DMS53 treated with DMSO at 0.1 percent for 48 hours (cell line): ENCODE results near the gene MINDY4B.

Experiments used
- DNase-seq: peaks from one replicate; lab custom pipeline; 2025; ENCODE audit not compliant: unreplicated experiment; lab: John Stamatoyannopoulos, UW

Gene MINDY4B

GRCh38 chr3:150848864-150849263 is 56.4 kb downstream of the MINDY4B start:
- DNase-seq = no peak

GRCh38 chr3:150847433-150847832 is 57.8 kb downstream of the MINDY4B start:
- DNase-seq = no peak

DNA sequence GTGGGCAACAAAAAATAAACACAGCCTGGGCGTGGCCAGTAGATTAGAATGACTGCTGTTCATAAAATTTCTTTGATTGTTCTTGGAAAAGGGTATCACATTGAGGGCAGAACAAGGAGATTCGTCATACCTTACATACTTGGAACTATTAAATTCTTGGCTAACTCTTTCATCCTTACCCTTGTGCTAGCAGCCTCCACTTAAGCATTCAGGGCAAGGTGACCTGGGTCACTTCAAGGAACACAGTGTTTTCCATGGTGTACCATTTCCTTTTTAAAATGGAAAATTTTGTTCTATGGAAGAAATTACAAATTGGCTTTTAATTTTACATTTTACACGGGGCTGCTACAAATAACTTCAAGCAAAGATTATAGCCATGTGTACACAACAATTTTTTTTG is 60.8 kb downstream of the MINDY4B start:
- no peak for DNase-seq

DNA sequence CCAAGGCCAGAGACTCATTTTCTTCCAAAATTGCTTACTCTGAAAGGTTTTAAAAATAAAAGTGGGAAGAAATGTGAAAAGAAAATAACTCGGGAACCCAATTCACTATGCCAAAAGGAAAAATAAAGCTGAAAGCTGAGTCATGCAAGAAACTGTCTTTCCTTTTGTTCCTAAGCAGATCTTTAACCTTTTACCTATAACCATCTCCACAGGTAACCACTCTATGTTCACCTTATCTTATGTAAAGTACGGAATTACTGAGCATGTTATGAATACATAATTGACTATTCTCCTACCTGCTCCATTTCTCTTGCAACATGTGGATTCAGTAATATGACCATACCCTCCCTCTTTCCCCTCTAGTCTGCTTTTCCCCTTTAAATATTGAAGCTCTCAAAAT is 62.0 kb downstream of the MINDY4B start:
- DNase-seq = no peak

- no peak for DNase-seq
These were observed 64.3 kb downstream of the MINDY4B start for GRCh38 chr3:150840802-150841515.

DNA sequence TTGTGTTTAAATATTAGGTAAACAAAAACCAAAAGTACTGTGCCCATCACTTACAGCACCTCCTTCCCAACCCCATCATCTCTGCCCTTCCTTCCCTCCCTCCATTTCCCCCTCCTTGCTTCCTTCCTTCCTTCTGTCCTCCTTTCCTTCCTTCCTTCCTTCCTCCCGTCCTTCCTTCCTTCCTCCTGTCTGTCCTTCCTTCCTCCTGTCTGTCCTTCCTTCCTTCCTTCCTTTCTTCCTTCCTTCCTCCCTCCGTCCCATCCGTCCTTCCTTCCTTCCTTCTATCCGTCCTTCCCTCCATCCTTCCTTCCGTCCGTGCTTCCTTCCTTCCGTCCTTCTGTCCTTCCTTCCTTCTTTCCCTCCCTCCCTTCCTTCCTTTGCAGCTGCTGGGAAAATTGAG is 74.5 kb downstream of the MINDY4B start:
- DNase-seq = no peak

DNA sequence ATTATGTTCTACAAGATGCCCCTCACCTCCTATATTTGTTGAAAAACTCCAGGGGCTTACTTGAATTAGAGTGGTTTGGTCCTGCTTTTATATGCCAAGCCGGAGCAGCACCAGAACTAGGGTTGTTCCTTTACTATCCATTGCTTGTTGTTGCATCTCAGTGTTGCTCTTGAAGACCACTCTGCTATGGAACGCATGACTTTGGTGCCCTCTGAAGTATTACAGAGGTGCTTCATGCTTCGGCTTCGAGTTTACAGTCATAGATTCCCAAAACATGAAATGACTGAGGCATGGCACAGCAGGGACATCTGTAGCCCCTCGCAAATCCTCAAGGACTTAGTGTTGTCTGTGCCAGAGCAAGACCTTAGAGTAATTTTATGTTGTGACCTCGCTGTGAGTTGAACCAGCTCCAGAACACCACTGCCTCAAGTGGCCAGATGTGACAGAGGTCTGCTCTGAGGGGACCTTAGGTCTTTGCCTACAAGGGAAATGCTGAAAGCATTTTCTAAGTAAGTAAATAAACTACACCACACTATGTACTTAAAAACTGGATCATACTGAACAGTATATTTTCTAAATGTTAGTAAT is 75.1 kb downstream of the MINDY4B start:
- no peak for DNase-seq

- no peak for DNase-seq
These were observed 75.8 kb downstream of the MINDY4B start for GRCh38 chr3:150829408-150829807.

- no peak for DNase-seq
These were observed 76.2 kb downstream of the MINDY4B start for GRCh38 chr3:150828997-150829396.

DNA sequence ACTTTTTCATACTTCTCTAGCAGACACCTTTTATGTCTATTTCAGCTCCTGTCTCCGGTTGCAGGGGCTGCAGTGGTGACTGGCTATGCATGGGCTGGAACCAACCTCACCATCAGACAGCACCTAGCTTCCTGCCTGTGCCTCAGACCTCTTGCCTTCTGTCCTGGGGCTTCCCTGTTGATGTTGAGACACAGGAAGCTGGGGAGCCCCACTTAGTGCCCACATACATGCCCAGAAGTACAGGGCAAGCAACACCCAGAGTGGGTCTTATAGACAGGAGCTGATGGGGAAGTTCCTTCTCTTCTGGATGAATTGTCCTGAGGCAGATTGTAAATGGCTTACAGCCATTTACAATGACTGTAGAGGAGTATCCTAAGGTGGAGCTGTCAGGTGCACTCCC is 77.0 kb downstream of the MINDY4B start:
- no peak for DNase-seq

DNA sequence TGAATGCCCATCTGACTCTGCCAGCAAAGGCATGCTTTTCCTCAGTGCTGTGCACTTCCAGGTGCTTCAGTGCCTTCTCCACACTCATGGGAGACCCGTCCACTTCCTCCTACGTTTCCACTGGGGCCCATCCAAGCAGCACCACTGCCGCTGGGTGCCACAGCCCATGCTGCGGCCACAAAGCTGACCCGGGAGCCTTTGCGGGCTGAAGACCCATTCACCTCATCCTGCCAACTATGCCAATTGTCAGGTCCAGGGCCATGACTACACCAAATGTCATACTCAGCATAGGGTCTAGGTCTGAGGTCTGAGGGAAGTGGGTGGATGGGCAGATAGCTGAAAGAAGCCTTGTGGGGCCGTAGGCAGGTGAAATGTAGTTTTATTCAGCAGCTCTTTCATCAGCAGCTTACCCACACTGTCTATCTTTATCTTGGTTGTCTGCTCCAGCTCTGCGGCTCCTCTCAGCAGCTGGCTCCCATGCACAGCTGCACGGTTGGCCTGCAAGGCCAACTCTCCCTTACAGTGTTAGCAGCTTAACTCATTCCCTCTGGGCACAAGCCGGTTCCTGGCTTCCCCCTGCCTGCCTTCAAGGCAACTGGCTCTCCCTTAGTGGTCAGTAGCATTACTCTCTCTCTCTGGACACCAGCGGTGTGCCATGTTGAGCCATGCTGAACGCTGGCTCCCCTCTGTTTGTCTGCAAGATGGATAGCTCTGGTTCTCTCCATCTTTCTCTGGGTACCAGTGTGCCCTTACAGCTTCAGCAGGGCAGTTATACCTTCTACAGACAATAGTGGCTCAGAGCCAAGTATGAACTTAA is 78.6 kb downstream of the MINDY4B start:
- no peak for DNase-seq

DNA sequence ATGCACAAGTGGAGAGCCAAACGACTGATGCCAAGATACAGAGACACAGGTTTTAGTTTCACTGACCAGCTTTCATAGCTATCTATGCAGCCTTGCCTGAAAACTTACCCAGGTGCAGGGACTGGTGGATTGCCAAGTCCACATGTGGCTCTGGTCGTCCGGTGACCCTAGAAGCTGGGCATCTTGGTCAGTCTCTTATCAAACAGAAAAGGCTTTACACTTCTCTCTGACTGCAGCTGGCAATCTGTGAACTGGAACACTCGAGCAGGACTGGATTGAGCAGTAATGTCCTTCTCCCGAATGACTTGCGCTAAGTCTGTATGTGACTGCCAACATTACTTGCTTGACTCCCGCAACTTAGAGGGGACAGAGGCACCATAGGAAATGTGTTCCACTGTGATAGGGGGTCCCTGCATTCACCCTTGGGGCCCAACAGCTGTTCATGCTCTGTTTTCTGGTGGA is 79.3 kb downstream of the MINDY4B start:
- DNase-seq = no peak

DNA sequence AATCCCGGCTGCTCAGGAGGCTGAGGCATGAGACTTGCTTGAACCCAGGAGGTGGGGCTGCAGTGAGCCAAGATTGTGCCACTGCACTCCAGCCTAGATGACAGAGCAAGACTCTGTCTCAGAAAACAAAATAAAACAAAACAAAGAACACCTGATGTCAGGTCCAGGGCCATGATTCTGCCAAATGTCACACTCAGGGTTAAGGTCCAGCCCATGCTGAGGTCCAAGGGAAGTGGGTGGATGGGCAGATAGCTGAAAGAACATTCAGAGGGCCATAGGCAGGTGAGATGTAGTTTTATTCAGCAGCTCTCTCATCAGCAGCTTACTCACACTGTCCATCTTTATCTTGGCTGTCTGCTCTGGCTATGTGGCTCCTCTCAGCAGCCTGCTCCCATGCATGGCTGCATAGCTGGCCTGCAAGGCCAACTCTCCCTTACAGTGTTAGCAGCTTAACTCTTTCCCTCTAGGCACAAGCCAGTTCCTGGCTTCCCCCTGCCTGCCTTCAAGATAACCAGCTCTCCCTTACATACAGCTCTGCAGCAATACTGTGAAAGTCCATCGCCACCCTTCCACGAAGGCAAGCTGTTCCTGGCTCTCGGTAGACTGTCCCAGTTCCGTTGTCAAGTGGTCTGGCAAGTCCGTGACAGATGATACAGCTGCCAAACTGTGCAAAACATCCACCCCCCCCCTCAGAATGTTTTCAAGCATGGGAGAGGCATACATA is 79.9 kb downstream of the MINDY4B start:
- no peak for DNase-seq

DNA sequence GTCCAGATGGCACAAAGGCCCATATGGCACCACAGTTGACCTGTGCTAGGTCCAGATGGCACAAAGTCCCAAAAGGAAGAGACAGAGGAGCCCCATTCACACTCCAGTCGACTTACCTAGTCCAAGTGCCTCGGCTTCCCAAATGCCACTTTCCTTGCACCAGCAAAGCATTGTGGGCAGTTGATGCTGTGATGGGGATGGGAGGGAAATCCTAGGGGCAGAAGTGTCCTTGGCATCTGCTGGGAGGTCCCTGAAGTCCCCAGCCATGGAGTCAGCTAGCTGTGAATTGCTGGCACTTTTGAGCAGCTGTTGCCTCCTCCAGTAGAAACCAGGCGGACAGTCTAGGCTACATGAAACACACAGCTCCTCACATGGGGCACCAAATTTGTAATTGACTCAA is 82.0 kb downstream of the MINDY4B start:
- no peak for DNase-seq

DNA sequence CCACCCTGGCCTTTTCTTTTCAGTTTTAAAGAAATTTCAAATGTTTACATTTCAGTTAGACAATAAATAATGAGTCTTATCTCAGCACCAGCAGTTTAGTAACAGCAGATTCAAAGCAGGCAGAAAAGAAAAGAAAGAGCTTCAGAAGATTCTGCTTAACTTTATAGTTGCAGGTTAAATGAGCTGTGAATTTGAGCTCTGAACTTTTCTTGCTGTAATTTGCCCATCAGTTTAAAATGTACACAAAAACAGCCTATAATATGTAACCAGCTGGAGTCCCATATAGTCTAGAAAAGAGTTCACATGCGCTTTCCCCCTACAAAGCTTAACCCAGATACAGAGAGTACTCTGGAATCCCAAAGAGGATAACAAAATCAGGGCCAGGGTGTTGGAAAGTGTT is 82.6 kb downstream of the MINDY4B start:
- DNase-seq = no peak
